GM12865 (cell line): ENCODE measurements around the gene PRPS1.

Experiments used
- DNase-seq: peaks from one replicate; pipeline ENCODE4 v3.0.0; 2010; ENCODE audit warnings: low read depth
- H3K4me3 ChIP-seq: 2 replicates; pipeline ENCODE4 v1.5.1; 2011; ENCODE audit warnings: mild to moderate bottlenecking, low read depth, low read length, control low read depth
- TF ChIP-seq, protein P1 (sequence below): IDR thresholded peaks from 2 replicates; pipeline ENCODE4 v1.5.1; 2011; ENCODE audit warnings: low read length, control low read depth, low read depth, inconsistent platforms; ENCODE audit not compliant: insufficient read depth; ENCODE audit errors: missing control alignments

PRPS1 gene

DNA sequence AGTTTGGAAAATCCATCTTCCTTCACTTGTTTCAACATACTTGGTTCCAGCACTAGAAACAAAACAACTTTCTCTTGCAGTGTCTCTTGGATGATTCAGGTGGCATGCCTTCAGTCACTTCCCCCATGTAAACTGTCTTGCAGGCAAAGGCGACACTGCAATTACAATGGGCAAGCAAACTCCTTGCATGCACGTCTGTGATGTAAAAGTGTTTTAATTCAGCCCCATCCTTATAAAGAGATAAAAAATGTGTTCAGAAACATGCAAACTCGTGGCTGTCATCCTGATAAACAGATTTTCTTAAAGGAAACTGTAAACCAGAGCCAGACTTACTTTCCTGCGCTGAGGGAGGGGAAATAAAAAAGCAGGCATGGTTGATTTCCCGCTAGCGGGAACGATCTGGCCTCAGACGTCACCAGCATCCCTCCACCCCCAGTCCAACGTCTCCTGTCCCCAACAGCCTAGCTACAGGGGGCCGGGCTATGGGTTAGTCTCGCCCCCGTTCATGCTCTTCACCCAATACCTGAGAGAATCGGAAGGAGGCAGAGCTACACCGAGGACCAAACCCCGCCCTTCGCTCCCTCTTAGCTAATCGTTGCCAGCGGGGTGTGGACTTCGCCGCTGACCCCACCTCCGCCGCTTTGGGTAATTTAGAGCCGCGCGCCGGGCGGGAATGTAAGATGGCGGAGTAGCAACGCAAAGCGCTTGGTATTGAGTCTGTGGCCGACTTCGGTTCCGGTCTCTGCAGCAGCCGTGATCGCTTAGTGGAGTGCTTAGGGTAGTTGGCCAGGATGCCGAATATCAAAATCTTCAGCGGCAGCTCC, at the start of gene PRPS1:
Gene PRPS1 (plus strand): TSS at position 673 of the 824 bp plus-strand sequence. CDS start 119 bp downstream, at position 792.
- H3K4me3 ChIP-seq: peak within 1 kb of the TSS; percentile 82
- peak; percentile 94 for DNase-seq
- TF ChIP-seq, protein P1, sequence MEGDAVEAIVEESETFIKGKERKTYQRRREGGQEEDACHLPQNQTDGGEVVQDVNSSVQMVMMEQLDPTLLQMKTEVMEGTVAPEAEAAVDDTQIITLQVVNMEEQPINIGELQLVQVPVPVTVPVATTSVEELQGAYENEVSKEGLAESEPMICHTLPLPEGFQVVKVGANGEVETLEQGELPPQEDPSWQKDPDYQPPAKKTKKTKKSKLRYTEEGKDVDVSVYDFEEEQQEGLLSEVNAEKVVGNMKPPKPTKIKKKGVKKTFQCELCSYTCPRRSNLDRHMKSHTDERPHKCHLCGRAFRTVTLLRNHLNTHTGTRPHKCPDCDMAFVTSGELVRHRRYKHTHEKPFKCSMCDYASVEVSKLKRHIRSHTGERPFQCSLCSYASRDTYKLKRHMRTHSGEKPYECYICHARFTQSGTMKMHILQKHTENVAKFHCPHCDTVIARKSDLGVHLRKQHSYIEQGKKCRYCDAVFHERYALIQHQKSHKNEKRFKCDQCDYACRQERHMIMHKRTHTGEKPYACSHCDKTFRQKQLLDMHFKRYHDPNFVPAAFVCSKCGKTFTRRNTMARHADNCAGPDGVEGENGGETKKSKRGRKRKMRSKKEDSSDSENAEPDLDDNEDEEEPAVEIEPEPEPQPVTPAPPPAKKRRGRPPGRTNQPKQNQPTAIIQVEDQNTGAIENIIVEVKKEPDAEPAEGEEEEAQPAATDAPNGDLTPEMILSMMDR: no peak

DNA sequence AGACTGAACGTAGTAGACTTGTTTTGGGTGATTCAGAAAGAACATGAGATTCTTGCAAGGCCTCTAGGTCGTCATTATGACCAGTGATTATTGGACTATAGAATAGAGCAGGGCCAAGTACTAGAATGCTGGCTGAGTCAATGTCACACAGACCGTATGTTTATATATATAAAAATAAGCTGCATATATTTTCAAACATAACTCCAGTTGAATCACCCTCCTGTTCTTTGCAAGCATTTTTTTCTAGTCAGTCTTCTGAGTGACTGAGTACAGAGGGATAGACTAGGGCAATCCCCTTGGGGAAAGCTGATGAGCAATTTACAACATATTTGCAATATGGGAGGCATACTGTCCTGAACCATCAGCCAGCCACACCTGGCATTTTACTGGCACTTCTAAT, 48.4 kb upstream of the PRPS1 start:
- TF ChIP-seq, protein P1: no peak
- no peak overlapping the region for H3K4me3 ChIP-seq
- DNase-seq: no peak

DNA sequence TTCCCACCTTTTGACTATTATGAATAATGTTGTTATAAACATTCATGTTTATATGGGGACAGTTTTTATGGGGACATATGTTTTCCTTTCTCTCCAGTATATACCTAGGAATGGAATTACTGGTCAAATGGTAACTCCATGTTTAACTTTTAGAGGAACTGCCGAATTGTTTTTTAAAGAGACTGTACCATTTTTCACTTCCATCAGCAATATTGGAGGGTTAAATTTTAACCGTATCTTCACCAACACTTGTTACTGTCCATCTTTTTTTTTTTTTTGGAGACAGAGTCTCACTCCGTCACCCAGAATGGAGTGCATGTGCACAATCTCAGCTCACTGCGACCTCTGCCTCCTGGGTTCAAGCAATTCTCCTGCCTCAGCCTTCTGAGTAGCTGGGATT, 46.4 kb upstream of the PRPS1 start:
- H3K4me3 ChIP-seq: no peak overlapping the region
- TF ChIP-seq, protein P1: no peak
- DNase-seq: no peak

DNA sequence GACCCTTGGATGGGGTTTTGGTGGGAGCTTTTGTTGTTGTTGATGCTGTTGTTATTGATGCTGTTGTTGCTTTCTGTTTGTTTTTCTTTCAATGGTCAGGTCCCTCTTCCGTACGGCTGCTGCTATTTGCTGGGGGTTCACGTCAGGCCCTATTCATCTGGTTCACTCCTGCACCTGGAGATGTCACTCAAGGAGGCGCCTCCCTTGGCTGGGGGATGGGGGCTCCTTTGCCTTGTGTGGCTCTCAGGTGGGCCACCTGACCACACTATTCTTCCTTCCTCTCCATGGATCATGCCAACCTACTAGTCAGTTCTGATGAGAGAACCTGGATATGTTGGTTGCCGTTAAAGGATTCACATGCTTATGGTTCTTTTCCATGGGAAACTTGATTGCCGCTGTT, 39.1 kb upstream of the PRPS1 start:
- TF ChIP-seq, protein P1: no peak
- H3K4me3 ChIP-seq: no peak overlapping the region
- no peak for DNase-seq

DNA sequence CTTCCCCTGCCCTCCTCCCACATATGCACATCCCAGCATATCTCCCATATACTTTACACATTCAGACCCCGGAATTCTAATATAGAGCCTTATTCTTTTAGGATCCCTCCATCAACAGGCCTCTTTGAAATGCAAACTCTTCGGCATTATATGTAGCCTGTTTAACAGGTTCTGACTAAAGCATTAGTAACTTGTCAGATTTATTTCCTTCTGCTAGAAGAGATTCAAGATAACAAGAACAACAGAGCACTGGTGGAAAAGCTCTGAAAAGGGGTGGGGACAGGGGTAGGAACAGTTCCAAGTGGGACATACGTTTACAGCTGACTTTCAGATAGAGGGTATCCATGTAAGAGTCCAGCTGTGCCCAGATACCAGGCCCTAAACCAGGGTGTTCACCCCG, 31.7 kb upstream of the PRPS1 start:
- TF ChIP-seq, protein P1: no peak
- H3K4me3 ChIP-seq: no peak overlapping the region
- no peak for DNase-seq

DNA sequence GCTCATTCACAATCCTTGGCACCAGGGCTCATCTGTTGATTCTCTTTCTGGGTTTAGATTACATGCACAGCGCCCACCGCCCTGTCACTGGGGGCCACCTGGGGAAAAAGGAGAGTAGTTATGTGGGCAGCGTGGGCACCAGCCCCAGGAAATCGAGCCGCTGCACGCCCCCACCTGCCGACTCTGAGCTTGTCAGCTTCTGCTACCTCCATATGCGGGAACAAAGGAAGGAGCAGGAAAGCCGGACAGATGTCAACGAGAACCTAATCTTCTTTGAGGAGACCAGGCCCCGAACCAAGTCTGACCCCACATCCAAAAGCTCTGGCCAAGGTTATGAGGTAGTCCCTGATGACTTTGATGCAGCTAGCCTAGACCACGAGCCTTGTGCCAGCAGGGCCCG, 31.0 kb upstream of the PRPS1 start:
- DNase-seq: no peak
- TF ChIP-seq, protein P1: no peak
- H3K4me3 ChIP-seq: no peak overlapping the region

DNA sequence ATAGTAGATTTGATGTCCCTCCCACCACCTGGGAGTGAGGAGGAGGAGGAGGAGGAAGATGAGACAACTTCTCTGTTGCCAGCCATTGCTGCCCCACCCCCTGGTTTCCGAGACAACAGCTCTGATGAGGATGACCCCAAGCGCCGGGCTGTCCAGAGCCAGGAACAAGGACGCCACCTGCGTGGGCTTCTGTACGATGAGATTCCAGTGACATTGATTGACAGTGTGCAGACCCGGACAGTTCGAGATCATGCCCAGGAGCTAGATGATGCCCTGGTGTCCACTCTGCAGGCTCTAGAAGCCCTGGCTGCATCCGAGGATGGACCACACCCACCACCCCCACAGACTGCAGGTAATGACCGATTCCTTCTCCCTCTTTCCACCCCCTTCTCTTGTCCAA, 30.5 kb upstream of the PRPS1 start:
- TF ChIP-seq, protein P1: no peak
- H3K4me3 ChIP-seq: no peak overlapping the region
- DNase-seq: no peak
